ENCODE data around the gene ZBTB40.

DNA sequence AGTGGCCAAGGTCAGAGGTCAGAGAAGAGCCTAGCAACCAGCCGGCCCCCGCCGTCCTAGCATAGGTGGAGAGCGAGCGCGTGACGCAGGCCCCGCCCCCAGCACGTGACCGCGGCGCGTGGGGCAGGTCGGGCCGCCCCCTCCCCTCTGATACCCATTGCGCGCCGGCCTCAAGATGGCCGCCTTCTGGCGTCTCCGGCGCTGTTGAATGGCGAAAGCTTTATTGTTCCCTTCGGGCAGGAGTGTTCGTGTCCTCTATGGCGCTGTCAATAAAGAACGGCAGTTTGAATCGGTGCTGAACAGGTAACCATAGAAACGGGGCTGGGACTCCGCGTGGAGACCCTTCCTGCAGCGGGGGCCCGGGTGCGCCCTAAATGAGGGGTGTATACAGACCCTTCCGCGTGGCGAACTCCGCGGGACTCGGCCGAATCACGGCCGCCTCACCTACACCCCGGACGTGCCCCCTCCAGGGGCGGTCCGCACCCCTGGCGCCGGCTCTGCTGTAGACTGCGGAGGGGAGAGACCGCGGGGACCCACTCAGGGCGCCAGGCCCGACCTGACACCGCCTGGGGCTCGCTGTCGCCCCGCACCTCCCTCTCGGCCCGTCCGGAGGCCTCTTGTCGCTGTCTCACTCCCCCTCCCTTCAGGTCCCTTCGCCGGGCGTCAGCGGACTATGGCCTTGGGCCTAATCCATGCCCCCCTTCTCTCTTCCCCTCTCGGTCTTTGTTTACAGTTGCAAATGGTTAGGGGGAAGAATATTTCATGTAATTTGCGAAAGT, at the start of gene ZBTB40:
- TF ChIP-seq, protein P1, sequence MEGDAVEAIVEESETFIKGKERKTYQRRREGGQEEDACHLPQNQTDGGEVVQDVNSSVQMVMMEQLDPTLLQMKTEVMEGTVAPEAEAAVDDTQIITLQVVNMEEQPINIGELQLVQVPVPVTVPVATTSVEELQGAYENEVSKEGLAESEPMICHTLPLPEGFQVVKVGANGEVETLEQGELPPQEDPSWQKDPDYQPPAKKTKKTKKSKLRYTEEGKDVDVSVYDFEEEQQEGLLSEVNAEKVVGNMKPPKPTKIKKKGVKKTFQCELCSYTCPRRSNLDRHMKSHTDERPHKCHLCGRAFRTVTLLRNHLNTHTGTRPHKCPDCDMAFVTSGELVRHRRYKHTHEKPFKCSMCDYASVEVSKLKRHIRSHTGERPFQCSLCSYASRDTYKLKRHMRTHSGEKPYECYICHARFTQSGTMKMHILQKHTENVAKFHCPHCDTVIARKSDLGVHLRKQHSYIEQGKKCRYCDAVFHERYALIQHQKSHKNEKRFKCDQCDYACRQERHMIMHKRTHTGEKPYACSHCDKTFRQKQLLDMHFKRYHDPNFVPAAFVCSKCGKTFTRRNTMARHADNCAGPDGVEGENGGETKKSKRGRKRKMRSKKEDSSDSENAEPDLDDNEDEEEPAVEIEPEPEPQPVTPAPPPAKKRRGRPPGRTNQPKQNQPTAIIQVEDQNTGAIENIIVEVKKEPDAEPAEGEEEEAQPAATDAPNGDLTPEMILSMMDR (IDR thresholded peaks at IDR 0.05): peak in 1 of 6 experiments; percentile 19
- TF ChIP-seq POLR2A (IDR thresholded peaks at IDR 0.05): peak in 3 of 4 donors; percentile 13 to 53 (median 46)

Measured in esophagus squamous epithelium (tissue), 4 donors.